Measurements from ENCODE around the gene SHB.

GRCh38 chr9:37995348-37995737 is 73.7 kb downstream of the SHB start:
- no peak for TF ChIP-seq POLR2A (IDR thresholded peaks at IDR 0.05)
- no peak for TF ChIP-seq CTCF (IDR thresholded peaks at IDR 0.05)
- no peak for TF ChIP-seq POLR2AphosphoS5 (IDR thresholded peaks at IDR 0.05)
